ENCODE data around the gene UBA1. TPM values are rescaled to one million over a fixed set of nuclear protein-coding genes. Genes with fewer than 3 reads are reported as not detected.

Gene UBA1
- total and polyA plus RNA-seq, 7 donors = 72.7 to 126 (median 81.1) TPM

- DNase-seq = peak; percentile 48
- Histone ChIP-seq H3K4me3 (no peak overlapping the region), H3K36me3 (peaks cover 0 to 53% (median 6%) of the 10 kb centered on the region in 4 donors), H3K9me3 (no peaks in the 10 kb centered on the region), H3K27ac (no peak overlapping the region), H3K27me3 (no peaks in the 10 kb centered on the region), H3K4me1 (no peaks in the 10 kb centered on the region)
- no peak for TF ChIP-seq EP300 (IDR thresholded peaks at IDR 0.05)
- TF ChIP-seq POLR2A (IDR thresholded peaks at IDR 0.05) = no peak
- no peak for TF ChIP-seq POLR2AphosphoS5 (IDR thresholded peaks at IDR 0.05)
- TF ChIP-seq CTCF (IDR thresholded peaks at IDR 0.05) = no peak
- intact Hi-C loops (cut with DNase I) = loop anchor here (5.0 to 10.0 kb wide), 3 partner anchors 72 to 122 kb away; partner anchors contain the start of genes NDUFB11 and RBM10
- 97 to 98% methylated on average over 12 of the region's 12 CpGs for WGBS, 2 donors
Observed at GRCh38 chrX:47239898-47240545, 46.4 kb downstream of the UBA1 start.

GRCh38 chrX:47240619-47241018 lies 47.0 kb downstream of the UBA1 start:
- TF ChIP-seq CTCF (IDR thresholded peaks at IDR 0.05) = no peak
- TF ChIP-seq EP300 (IDR thresholded peaks at IDR 0.05) = no peak
- TF ChIP-seq POLR2A (IDR thresholded peaks at IDR 0.05) = no peak
- TF ChIP-seq POLR2AphosphoS5 (IDR thresholded peaks at IDR 0.05) = no peak
- H3K27ac ChIP-seq = no peak overlapping the region
- H3K36me3 ChIP-seq = peaks cover 0 to 59% (median 7%) of the 10 kb centered on the region in 4 donors
- no peak overlapping the region for H3K4me3 ChIP-seq
- DNase-seq = peak; percentile 30
- intact Hi-C loops (cut with DNase I) = no loop called here
- no peaks in the 10 kb centered on the region for H3K27me3 ChIP-seq
- no peaks in the 10 kb centered on the region for H3K4me1 ChIP-seq
- H3K9me3 ChIP-seq = no peaks in the 10 kb centered on the region
- 95% methylated on average over 7 of the region's 7 CpGs for WGBS, 2 donors

GRCh38 chrX:47241201-47242011 lies 47.8 kb downstream of the UBA1 start:
- peaks cover 0 to 63% (median 7%) of the 10 kb centered on the region in 4 donors for H3K36me3 ChIP-seq
- H3K4me1 ChIP-seq = no peaks in the 10 kb centered on the region
- peak; percentile 59 for DNase-seq
- H3K27ac ChIP-seq = no peak overlapping the region
- intact Hi-C loops (cut with DNase I) = no loop called here
- WGBS, 2 donors = 94 to 97% methylated on average over 18 of the region's 18 CpGs
- H3K4me3 ChIP-seq = no peak overlapping the region
- no peaks in the 10 kb centered on the region for H3K9me3 ChIP-seq
- no peaks in the 10 kb centered on the region for H3K27me3 ChIP-seq
- TF ChIP-seq POLR2AphosphoS5 (IDR thresholded peaks at IDR 0.05) (no peak), EP300 (IDR thresholded peaks at IDR 0.05) (no peak), CTCF (IDR thresholded peaks at IDR 0.05) (no peak), POLR2A (IDR thresholded peaks at IDR 0.05) (no peak)

GRCh38 chrX:47242321-47242720 lies 48.7 kb downstream of the UBA1 start:
- Histone ChIP-seq H3K4me3 (no peak overlapping the region), H3K27me3 (no peaks in the 10 kb centered on the region), H3K4me1 (no peaks in the 10 kb centered on the region), H3K9me3 (no peaks in the 10 kb centered on the region), H3K36me3 (peaks cover 0 to 63% (median 7%) of the 10 kb centered on the region in 4 donors), H3K27ac (no peak overlapping the region)
- no peak for TF ChIP-seq CTCF (IDR thresholded peaks at IDR 0.05)
- no peak for TF ChIP-seq POLR2A (IDR thresholded peaks at IDR 0.05)
- TF ChIP-seq EP300 (IDR thresholded peaks at IDR 0.05) = no peak
- TF ChIP-seq POLR2AphosphoS5 (IDR thresholded peaks at IDR 0.05) = no peak
- intact Hi-C loops (cut with DNase I) = no loop called here
- peak; percentile 59 for DNase-seq
- whole genome bisulfite sequencing, 2 donors = 96% methylated on average over 10 of the region's 10 CpGs
